Esophagus muscularis mucosa (tissue), 4 donors: ENCODE measurements around the gene PM20D2. TPM values are rescaled to one million over a fixed set of nuclear protein-coding genes. Genes with fewer than 3 reads are reported as not detected.

Experiments
- DNase-seq: peaks from one replicate; pipeline ENCODE4 v3.0.0-alpha.2; 2017; ENCODE audit errors: extremely low spot score
- H3K27ac ChIP-seq, 4 donors: fragments of 200-600 bp; sonication (generic); replicated peaks in 1 of 4; 1 replicate in 3 of 4; 2 replicates in 1 of 4; pipeline ENCODE4 v1.5.1; 2016 to 2019; ENCODE audit warnings: mild to moderate bottlenecking in 1 of 4
- H3K27me3 ChIP-seq, 4 donors: fragments of 200-600 bp; sonication (generic); one replicate each; pipeline versions ENCODE4 v1.5.1 to v1.6.0; 2016 to 2019
- H3K36me3 ChIP-seq, 4 donors: fragments of 200-600 bp; sonication (generic); one replicate each; pipeline ENCODE4 v1.5.1; 2016 to 2019
- H3K4me1 ChIP-seq, 4 donors: fragments of 200-600 bp; sonication (generic); one replicate each; pipeline ENCODE4 v1.5.1; 2016 to 2019
- H3K4me3 ChIP-seq, 4 donors: fragments of 200-600 bp; sonication (generic); 1 replicate in 2 of 4; 2 replicates in 2 of 4; pipeline ENCODE4 v1.5.1; 2016 to 2019; ENCODE audit warnings: mild to moderate bottlenecking in 4 of 4, moderate library complexity in 1 of 4
- H3K9me3 ChIP-seq, 4 donors: fragments of 200-600 bp; sonication (generic); 1 replicate in 3 of 4; 2 replicates in 1 of 4; pipeline ENCODE4 v1.5.1; 2016 to 2019
- EP300 ChIP-seq: sonication (generic); formaldehyde crosslinking; IDR thresholded peaks from one replicate; pipeline ENCODE4 v1.6.1; 2017; ENCODE audit warnings: antibody characterized with exemption
- POLR2A ChIP-seq: fragments of 450-650 bp; IDR thresholded peaks from one replicate; pipeline ENCODE4 v1.6.1; 2017; ENCODE audit warnings: antibody characterized with exemption, moderate library complexity, mild to moderate bottlenecking, low read depth
- POLR2AphosphoS5 ChIP-seq, 2 donors: sonication (generic); formaldehyde crosslinking; IDR thresholded peaks; one replicate each; pipeline ENCODE4 v1.6.1; 2017; ENCODE audit warnings: antibody characterized with exemption in 2 of 2
- WGBS: methylation state at CpG from one replicate; pipeline ENCODE4 v1.1.5; 2018; 5-methylcytosine and 5-hydroxymethylcytosine counted together
- intact Hi-C: fragments of 100-400 bp; cut with DNase I; formaldehyde crosslinking; loops from one replicate; pipeline ENCODE4 v1.15.1; 2023
- total RNA-seq, 4 donors: library from RNA; depleted of rRNA; stranded (reverse); fragments of >200 nt; gene quantifications; one replicate each; pipeline versions ENCODE4 v1.1.0 to v1.2.1, GENCODE V29; 2016
- TF ChIP-seq, protein P1 (sequence below), 3 experiments: fragments of 200-600 bp in 2 of 3; fragments of 450-650 bp in 1 of 3; sonication (generic) in 2 of 3; IDR thresholded peaks; one replicate each; pipeline ENCODE4 v1.5.1; 2017 to 2019; ENCODE audit warnings: antibody characterized with exemption in 3 of 3, mild to moderate bottlenecking in 2 of 3, moderate library complexity in 1 of 3

Gene PM20D2
- total RNA-seq, 4 donors from 2014 or later: 14.5 to 27.6 (median 23.7) TPM

DNA sequence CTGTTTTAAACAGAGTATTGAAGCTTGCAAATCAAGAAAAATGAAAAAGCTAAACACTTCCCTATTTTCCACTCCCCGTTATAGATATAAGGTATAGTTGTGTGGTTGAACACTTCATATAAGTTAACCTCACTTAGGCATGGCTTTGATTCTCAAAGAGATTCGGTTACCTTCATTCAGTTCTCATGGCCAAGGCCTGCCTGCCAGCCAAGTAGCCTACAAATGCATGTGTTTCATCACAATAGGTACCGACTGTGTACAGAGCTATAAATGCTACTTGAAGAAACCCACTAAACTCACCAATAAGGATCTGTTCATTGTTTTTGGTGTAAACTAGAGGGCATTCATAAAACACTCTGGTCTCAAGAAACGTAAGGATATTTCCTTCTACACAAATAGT lies 27.8 kb downstream of the PM20D2 start:
- 93% methylated on average over 4 of the region's 4 CpGs for WGBS

DNA sequence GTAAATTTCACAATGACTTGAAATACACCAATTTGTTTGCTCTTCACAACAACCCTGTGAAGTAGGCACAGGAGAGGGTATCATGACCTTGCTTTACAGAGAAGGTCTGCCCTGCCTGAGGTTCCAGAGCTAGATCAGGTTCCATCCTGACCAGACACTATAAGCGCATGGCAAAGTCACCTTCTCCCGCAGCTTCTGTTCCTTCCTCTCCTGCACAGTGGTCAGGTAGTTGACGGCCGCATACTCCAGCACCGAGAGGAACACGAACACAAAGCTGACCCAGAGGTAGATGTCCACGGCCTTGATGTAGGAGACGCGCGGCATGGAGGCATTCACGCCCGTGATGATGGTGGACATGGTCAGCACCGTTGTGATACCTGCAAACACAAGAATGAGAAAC lies 34.3 kb downstream of the PM20D2 start:
- no peak for TF ChIP-seq POLR2AphosphoS5 (IDR thresholded peaks at IDR 0.05)
- TF ChIP-seq, protein P1, sequence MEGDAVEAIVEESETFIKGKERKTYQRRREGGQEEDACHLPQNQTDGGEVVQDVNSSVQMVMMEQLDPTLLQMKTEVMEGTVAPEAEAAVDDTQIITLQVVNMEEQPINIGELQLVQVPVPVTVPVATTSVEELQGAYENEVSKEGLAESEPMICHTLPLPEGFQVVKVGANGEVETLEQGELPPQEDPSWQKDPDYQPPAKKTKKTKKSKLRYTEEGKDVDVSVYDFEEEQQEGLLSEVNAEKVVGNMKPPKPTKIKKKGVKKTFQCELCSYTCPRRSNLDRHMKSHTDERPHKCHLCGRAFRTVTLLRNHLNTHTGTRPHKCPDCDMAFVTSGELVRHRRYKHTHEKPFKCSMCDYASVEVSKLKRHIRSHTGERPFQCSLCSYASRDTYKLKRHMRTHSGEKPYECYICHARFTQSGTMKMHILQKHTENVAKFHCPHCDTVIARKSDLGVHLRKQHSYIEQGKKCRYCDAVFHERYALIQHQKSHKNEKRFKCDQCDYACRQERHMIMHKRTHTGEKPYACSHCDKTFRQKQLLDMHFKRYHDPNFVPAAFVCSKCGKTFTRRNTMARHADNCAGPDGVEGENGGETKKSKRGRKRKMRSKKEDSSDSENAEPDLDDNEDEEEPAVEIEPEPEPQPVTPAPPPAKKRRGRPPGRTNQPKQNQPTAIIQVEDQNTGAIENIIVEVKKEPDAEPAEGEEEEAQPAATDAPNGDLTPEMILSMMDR (IDR thresholded peaks at IDR 0.05): no peak
- Histone ChIP-seq H3K36me3 (no peaks in the 10 kb centered on the region), H3K27me3 (no peaks in the 10 kb centered on the region), H3K27ac (no peak overlapping the region), H3K4me1 (no peaks in the 10 kb centered on the region), H3K4me3 (no peak overlapping the region), H3K9me3 (no peaks in the 10 kb centered on the region)
- WGBS: over 99% methylated on average over 13 of the region's 13 CpGs
- intact Hi-C loops: no loop called here
- DNase-seq: no peak

More for the DNA sequence above, 27.8 kb downstream of the PM20D2 start:
- Histone ChIP-seq H3K9me3 (no peaks in the 10 kb centered on the region), H3K27ac (no peak overlapping the region), H3K4me1 (peaks cover 0 to 5% (median 0%) of the 10 kb centered on the region in 4 donors), H3K36me3 (no peaks in the 10 kb centered on the region), H3K4me3 (no peak overlapping the region), H3K27me3 (no peaks in the 10 kb centered on the region)
- DNase-seq: no peak
- intact Hi-C loops: no loop called here
- TF ChIP-seq, protein P1 (IDR thresholded peaks at IDR 0.05): no peak
- TF ChIP-seq POLR2A: no peak

DNA sequence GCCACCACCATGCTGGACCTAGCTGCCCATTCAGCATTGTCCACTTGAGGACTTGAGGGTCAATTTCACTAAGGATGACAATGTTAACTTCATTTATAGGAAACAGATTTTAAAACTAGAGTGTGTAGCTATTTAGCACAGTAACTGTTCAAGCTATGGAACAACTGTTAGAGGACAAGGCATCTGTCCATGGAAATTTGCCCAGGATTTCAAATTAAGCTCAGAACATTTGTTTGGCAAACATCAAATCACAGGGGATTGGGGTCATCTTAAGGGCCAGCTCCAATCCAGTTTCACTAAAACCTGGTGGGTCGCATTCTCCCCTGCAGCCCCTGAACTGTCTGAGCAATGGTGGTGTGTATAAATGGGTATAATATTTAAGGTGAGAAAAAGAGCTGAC lies 35.1 kb downstream of the PM20D2 start:
- WGBS: 67% methylated on average over 1 of the region's 1 CpG
- no peak for DNase-seq
- TF ChIP-seq, protein P1 (IDR thresholded peaks at IDR 0.05): no peak
- TF ChIP-seq EP300: no peak
- no peak for TF ChIP-seq POLR2AphosphoS5 (IDR thresholded peaks at IDR 0.05)
- Histone ChIP-seq H3K4me3 (no peak overlapping the region), H3K27me3 (no peaks in the 10 kb centered on the region), H3K27ac (no peak overlapping the region), H3K4me1 (no peaks in the 10 kb centered on the region), H3K9me3 (no peaks in the 10 kb centered on the region), H3K36me3 (no peaks in the 10 kb centered on the region)
- intact Hi-C loops: no loop called here

DNA sequence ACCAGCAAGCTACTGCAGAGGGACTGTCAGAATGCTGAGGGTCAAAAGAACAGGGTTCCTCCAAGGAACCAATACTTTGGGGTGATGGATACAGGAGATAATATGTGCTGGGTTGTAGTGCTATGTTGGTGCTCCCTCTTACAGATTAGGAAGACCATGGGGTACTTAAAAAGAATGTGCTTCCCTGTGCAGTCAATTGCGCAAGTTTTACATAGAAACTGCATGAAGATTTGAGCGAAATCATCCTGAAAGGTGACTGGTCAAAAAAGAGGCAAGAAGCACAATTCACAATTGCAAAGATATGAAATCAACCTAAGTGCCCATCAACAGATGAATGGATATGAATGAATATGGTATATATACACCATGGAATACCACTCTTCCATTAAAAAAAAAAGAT lies 37.4 kb downstream of the PM20D2 start:
- TF ChIP-seq EP300 (no peak), POLR2A (no peak), POLR2AphosphoS5 (IDR thresholded peaks at IDR 0.05) (no peak)
- TF ChIP-seq, protein P1 (IDR thresholded peaks at IDR 0.05): no peak
- Histone ChIP-seq H3K4me1 (no peaks in the 10 kb centered on the region), H3K27ac (no peak overlapping the region), H3K36me3 (no peaks in the 10 kb centered on the region), H3K27me3 (no peaks in the 10 kb centered on the region), H3K9me3 (no peaks in the 10 kb centered on the region), H3K4me3 (no peak overlapping the region)
- 92% methylated on average over 2 of the region's 2 CpGs for WGBS
- no peak for DNase-seq
- intact Hi-C loops: no loop called here

DNA sequence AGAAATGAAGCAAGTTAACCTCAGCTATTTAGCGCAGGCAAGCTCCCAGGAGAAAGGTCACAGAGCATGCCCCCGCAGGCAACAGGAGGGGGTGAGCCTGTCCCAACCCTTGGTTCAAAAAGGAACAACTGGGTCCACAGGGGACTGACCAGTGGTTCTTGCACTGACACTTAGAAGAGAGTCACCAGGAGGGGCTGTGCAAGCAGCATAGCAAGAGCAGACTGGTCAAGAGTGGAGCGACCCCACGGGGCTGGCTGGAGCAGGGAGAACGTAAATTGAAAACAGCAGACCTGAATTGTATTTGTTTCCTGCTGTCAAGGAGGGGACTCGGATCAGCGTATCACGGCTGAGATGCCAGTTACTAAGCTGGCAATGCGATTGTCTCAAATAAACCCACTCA lies 38.5 kb downstream of the PM20D2 start:
- Histone ChIP-seq H3K36me3 (no peaks in the 10 kb centered on the region), H3K4me3 (no peak overlapping the region), H3K27me3 (no peaks in the 10 kb centered on the region), H3K9me3 (no peaks in the 10 kb centered on the region), H3K27ac (no peak overlapping the region), H3K4me1 (no peaks in the 10 kb centered on the region)
- 80% methylated on average over 9 of the region's 9 CpGs for WGBS
- intact Hi-C loops: no loop called here
- TF ChIP-seq EP300 (no peak), POLR2A (no peak)
- TF ChIP-seq, protein P1 (IDR thresholded peaks at IDR 0.05): no peak
- DNase-seq: no peak
